ENCODE measurements around the gene JAKMIP2.

DNA sequence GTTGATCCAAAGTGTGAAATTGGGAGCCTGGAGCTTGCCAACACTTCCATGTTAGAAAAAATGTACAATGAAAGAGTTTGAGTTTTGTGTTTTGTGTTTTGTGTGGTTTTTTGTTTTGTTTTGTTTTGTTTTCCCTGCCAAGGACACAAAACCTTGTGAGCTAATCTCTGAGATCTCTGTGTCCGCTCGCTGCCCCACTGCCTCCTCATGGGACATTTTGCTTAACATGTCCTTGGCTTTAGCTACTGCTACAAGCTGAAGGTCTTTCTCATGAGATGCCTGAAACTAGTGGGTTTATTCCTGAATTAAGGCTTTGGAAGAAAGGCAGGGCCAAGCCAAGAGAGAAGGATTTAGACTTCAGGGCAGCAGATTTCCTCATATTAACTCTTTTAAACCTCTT is 7.3 kb upstream of the JAKMIP2 start:
- TF ChIP-seq POLR2AphosphoS5 (IDR thresholded peaks at IDR 0.05; ENCODE audit: low read depth, low read length) (no peak), POLR2A (IDR thresholded peaks at IDR 0.05; ENCODE audit: low read depth, low read length) (no peak), TAF1 (IDR thresholded peaks at IDR 0.05; ENCODE audit: low read depth, low read length) (no peak)

Measured in GM12891 (cell line).